Loucy (cell line): Measurements from ENCODE around the gene RGR.
A peak's percentile ranks its signal among the peaks of the same experiment; 100 is the strongest.

Experiments used
- H2AFZ ChIP-seq: fragments of 200-600 bp; sonication (generic); 2 replicates; pipeline ENCODE4 v1.6.0; 2016; ENCODE audit warnings: antibody characterized with exemption, mild to moderate bottlenecking, low read length, moderate library complexity
- H3F3A ChIP-seq: fragments of 200-600 bp; 2 replicates; pipeline ENCODE4 v1.6.0; 2016; ENCODE audit warnings: antibody characterized with exemption, low read depth, mild to moderate bottlenecking
- H3K27me3 ChIP-seq: fragments of 200-600 bp; sonication (generic); 2 replicates; pipeline ENCODE4 v1.6.1; 2014; ENCODE audit warnings: low read length, mild to moderate bottlenecking; ENCODE audit not compliant: insufficient read depth, poor library complexity, severe bottlenecking
- H3K36me3 ChIP-seq: fragments of 200-600 bp; sonication (generic); 2 replicates; pipeline ENCODE4 v1.6.1; 2016; ENCODE audit warnings: low read length; ENCODE audit not compliant: insufficient read depth
- H3K4me1 ChIP-seq: fragments of 200-600 bp; sonication (generic); 2 replicates; pipeline ENCODE4 v1.5.1; 2014; ENCODE audit warnings: low read length, mild to moderate bottlenecking; ENCODE audit not compliant: insufficient read depth, poor library complexity, severe bottlenecking
- H3K4me2 ChIP-seq: fragments of 200-600 bp; sonication (generic); 2 replicates; pipeline ENCODE4 v1.6.0; 2014; ENCODE audit warnings: antibody characterized with exemption, low read length, low read depth, mild to moderate bottlenecking; ENCODE audit not compliant: poor library complexity, severe bottlenecking
- H3K4me3 ChIP-seq: fragments of 200-600 bp; sonication (generic); 2 replicates; pipeline ENCODE4 v1.5.1; 2014; ENCODE audit warnings: low read length, mild to moderate bottlenecking, mixed read lengths; ENCODE audit not compliant: poor library complexity, severe bottlenecking
- H3K79me2 ChIP-seq: fragments of 200-600 bp; sonication (generic); 2 replicates; pipeline ENCODE4 v1.6.1; 2014; ENCODE audit warnings: low read length; ENCODE audit not compliant: insufficient read depth
- H3K9ac ChIP-seq: fragments of 200-600 bp; sonication (generic); 2 replicates; pipeline ENCODE4 v1.6.0; 2014; ENCODE audit warnings: mild to moderate bottlenecking, low read depth, low read length, moderate library complexity; ENCODE audit not compliant: poor library complexity, severe bottlenecking
- H3K9me2 ChIP-seq: fragments of 200-600 bp; sonication (generic); replicated peaks from 2 replicates; pipeline ENCODE4 v1.6.1; 2016; ENCODE audit warnings: low read depth, low read length, mixed read lengths
- H3K9me3 ChIP-seq: fragments of 200-600 bp; sonication (generic); 2 replicates; pipeline ENCODE4 v1.6.1; 2014; ENCODE audit warnings: mild to moderate bottlenecking, antibody characterized with exemption, low read length, low read depth; ENCODE audit not compliant: insufficient read depth
- H4K20me1 ChIP-seq: fragments of 200-600 bp; sonication (generic); 2 replicates; pipeline ENCODE4 v1.6.0; 2014; ENCODE audit warnings: antibody characterized with exemption, low read length, mild to moderate bottlenecking; ENCODE audit not compliant: insufficient read depth, poor library complexity, severe bottlenecking
- CTCF ChIP-seq: fragments of 200-600 bp; sonication (generic); conservative IDR thresholded peaks from 2 replicates; pipeline ENCODE4 v1.5.1; 2014; ENCODE audit warnings: mild to moderate bottlenecking, antibody characterized with exemption, low read length
- EZH2phosphoT487 ChIP-seq: fragments of 200-600 bp; IDR thresholded peaks from 2 replicates; pipeline ENCODE4 v1.6.1; 2018; ENCODE audit warnings: antibody characterized with exemption, mild to moderate bottlenecking, moderate library complexity, borderline replicate concordance

The RGR gene

GRCh38 chr10:84264611-84265141 is 19.8 kb downstream of the RGR start:
- H3K79me2 ChIP-seq, result no peaks in the 10 kb centered on the region
- H3K4me1 ChIP-seq, result no peaks in the 10 kb centered on the region
- no peaks in the 10 kb centered on the region for H3K36me3 ChIP-seq
- no peak overlapping the region for H2AFZ ChIP-seq
- H4K20me1 ChIP-seq, result no peaks in the 10 kb centered on the region
- H3K9ac ChIP-seq, result no peak overlapping the region
- H3K27me3 ChIP-seq, result no peaks in the 10 kb centered on the region
- no peaks in the 10 kb centered on the region for H3K9me2 ChIP-seq
- no peaks in the 10 kb centered on the region for H3F3A ChIP-seq
- TF ChIP-seq EZH2phosphoT487, result no peak
- TF ChIP-seq CTCF, result peak; percentile 97
- H3K4me2 ChIP-seq, result no peak overlapping the region
- no peak overlapping the region for H3K4me3 ChIP-seq
- H3K9me3 ChIP-seq, result no peaks in the 10 kb centered on the region

GRCh38 chr10:84265418-84265817 is 20.6 kb downstream of the RGR start:
- Histone ChIP-seq H4K20me1 (no peaks in the 10 kb centered on the region), H3K36me3 (no peaks in the 10 kb centered on the region), H3K79me2 (no peaks in the 10 kb centered on the region), H3K4me2 (no peak overlapping the region), H3K9me2 (no peaks in the 10 kb centered on the region), H2AFZ (no peak overlapping the region), H3K9me3 (no peaks in the 10 kb centered on the region), H3F3A (no peaks in the 10 kb centered on the region), H3K4me3 (no peak overlapping the region), H3K9ac (no peak overlapping the region), H3K27me3 (no peaks in the 10 kb centered on the region), H3K4me1 (no peaks in the 10 kb centered on the region)
- no peak for TF ChIP-seq EZH2phosphoT487
- no peak for TF ChIP-seq CTCF

GRCh38 chr10:84267503-84268126 is 22.8 kb downstream of the RGR start:
- Histone ChIP-seq H3K36me3 (no peaks in the 10 kb centered on the region), H3K9me2 (no peaks in the 10 kb centered on the region), H3K79me2 (no peaks in the 10 kb centered on the region), H3K4me1 (no peaks in the 10 kb centered on the region), H3K27me3 (no peaks in the 10 kb centered on the region), H3K9ac (no peak overlapping the region), H2AFZ (peak overlapping the region; percentile 61), H3K4me3 (peak overlapping the region; percentile 17), H3K9me3 (no peaks in the 10 kb centered on the region), H3K4me2 (peak overlapping the region; percentile 39), H4K20me1 (no peaks in the 10 kb centered on the region), H3F3A (no peaks in the 10 kb centered on the region)
- TF ChIP-seq EZH2phosphoT487, result no peak
- TF ChIP-seq CTCF, result peak; percentile 95
